Neural progenitor cell (in vitro differentiated cells): ENCODE data around the gene WDR70. TPM values are rescaled to one million over a fixed set of nuclear protein-coding genes. Genes with fewer than 3 reads are reported as not detected.

Source experiments
- DNase-seq: peaks from one replicate; pipeline ENCODE4 v3.0.0-alpha.2; 2016; ENCODE audit warnings: low spot score
- H2AFZ ChIP-seq: fragments of 200-600 bp; sonication (generic); replicated peaks from 2 replicates; pipeline ENCODE4 v1.6.1; 2016; ENCODE audit warnings: antibody characterized with exemption
- H3F3A ChIP-seq: fragments of 200-600 bp; sonication (generic); 2 replicates; pipeline ENCODE4 v1.6.1; 2016; ENCODE audit warnings: antibody characterized with exemption, low read depth
- H3K27ac ChIP-seq: fragments of 200-600 bp; sonication (generic); 2 replicates; pipeline ENCODE4 v1.5.1; 2016; ENCODE audit warnings: mild to moderate bottlenecking
- H3K27me3 ChIP-seq: fragments of 200-600 bp; sonication (generic); 2 replicates; pipeline ENCODE4 v1.6.1; 2016; ENCODE audit warnings: mild to moderate bottlenecking, moderate library complexity
- H3K36me3 ChIP-seq: fragments of 200-600 bp; sonication (generic); 2 replicates; pipeline ENCODE4 v1.5.1; 2016
- H3K4me1 ChIP-seq: fragments of 200-600 bp; sonication (generic); 2 replicates; pipeline ENCODE4 v1.6.1; 2016; ENCODE audit warnings: mixed run types
- H3K4me2 ChIP-seq: fragments of 200-600 bp; sonication (generic); 2 replicates; pipeline ENCODE4 v1.6.1; 2016
- H3K4me3 ChIP-seq: fragments of 200-600 bp; sonication (generic); 2 replicates; pipeline ENCODE4 v1.5.1; 2016
- H3K79me2 ChIP-seq: fragments of 200-600 bp; sonication (generic); 2 replicates; pipeline ENCODE4 v1.6.1; 2016; ENCODE audit warnings: low read depth
- H3K9ac ChIP-seq: fragments of 200-600 bp; sonication (generic); 2 replicates; pipeline ENCODE4 v1.6.1; 2016
- H3K9me3 ChIP-seq: fragments of 200-600 bp; sonication (generic); 2 replicates; pipeline ENCODE4 v1.5.1; 2016; ENCODE audit warnings: low read depth
- H4K20me1 ChIP-seq: fragments of 200-600 bp; sonication (generic); 2 replicates; pipeline ENCODE4 v1.6.1; 2016; ENCODE audit warnings: low read depth
- H3K27ac Mint-ChIP-seq: 3 replicates; pipeline ENCODE4 v1.8.0; 2021; ENCODE audit warnings: mixed read lengths
- H3K27me3 Mint-ChIP-seq: 2 replicates; pipeline ENCODE4 v1.8.0; 2022; ENCODE audit warnings: low read depth, mild to moderate bottlenecking, inconsistent platforms, moderate library complexity, mixed read lengths; ENCODE audit not compliant: insufficient read depth
- H3K36me3 Mint-ChIP-seq: 3 replicates; pipeline ENCODE4 v1.8.0; 2021; ENCODE audit warnings: mixed read lengths
- H3K4me1 Mint-ChIP-seq: 3 replicates; pipeline ENCODE4 v1.8.0; 2021; ENCODE audit warnings: mixed read lengths
- H3K4me3 Mint-ChIP-seq: 3 replicates; pipeline ENCODE4 v1.8.0; 2021; ENCODE audit warnings: mild to moderate bottlenecking, moderate library complexity, mixed read lengths
- H3K9me3 Mint-ChIP-seq: 3 replicates; pipeline ENCODE4 v1.8.0; 2020; ENCODE audit warnings: mixed read lengths
- CTCF ChIP-seq: fragments of 200-600 bp; sonication (generic); IDR thresholded peaks from 2 replicates; pipeline ENCODE4 v1.5.1; 2017; ENCODE audit warnings: antibody characterized with exemption, mild to moderate bottlenecking
- EZH2 ChIP-seq: fragments of 200-600 bp; sonication (generic); IDR thresholded peaks from 2 replicates; pipeline ENCODE4 v1.6.1; 2017; ENCODE audit warnings: antibody characterized with exemption, mild to moderate bottlenecking, moderate library complexity
- EZH2phosphoT487 ChIP-seq: fragments of 200-600 bp; sonication (generic); IDR thresholded peaks from 2 replicates; pipeline ENCODE4 v1.6.1; 2017; ENCODE audit warnings: antibody characterized with exemption
- total RNA-seq: library from RNA; depleted of rRNA; stranded (reverse); fragments of >200 nt; gene quantifications from 2 replicates; pipeline ENCODE4 v1.2.3, GENCODE V29; 2015; ENCODE audit warnings: low replicate concordance

The WDR70 gene
- total RNA-seq, 1 donor from 2014 or later = 46.2 TPM

DNA sequence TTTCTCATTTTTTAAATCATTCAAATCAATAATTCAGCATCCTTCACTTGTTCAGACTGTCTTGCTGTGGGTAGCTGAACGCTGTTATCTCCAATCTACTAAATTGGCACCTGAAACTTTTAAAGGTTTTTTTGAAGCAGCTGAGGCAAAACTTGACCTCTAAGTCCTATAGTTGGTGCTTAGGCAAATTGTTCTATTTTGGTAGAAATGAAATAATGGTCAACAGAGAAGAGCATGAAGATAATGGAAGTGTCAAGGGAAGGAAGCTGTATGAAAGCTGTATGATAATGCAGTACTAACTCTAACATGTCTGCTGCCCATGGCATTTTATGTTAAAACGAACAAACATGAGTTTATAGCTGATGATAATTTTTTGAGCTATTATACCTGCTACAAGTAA lies 322.8 kb downstream of the WDR70 start:
- H3K9me3 ChIP-seq = no peaks in the 10 kb centered on the region
- no peaks in the 10 kb centered on the region for H3K9me3 Mint-ChIP-seq

DNA sequence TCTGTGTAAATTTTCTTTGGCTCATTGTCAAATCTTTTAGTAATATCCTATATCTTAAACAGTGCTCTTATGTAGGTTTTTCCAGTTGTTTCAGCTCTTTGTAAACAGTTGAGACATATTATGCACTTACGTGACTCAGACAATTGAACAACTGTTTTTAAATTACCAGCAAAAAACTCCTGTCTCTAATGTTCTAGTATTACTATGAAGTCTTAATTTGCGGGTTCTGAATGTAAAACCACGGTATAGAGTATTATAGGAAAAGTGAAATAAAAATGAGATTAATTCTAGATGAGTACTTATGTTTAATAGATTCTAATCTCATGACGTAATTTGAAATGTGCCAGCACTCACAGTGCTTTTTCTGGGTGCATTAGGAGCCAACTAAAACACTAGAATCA lies 324.7 kb downstream of the WDR70 start:
- H3K9me3 Mint-ChIP-seq = no peaks in the 10 kb centered on the region
- no peak overlapping the region for H3K4me3 ChIP-seq
- H3K4me1 Mint-ChIP-seq = no peaks in the 10 kb centered on the region
- no peak for DNase-seq
- H3K4me2 ChIP-seq = no peak overlapping the region
- H3K9me3 ChIP-seq = no peaks in the 10 kb centered on the region
- no peaks in the 10 kb centered on the region for H3K27me3 ChIP-seq
- H4K20me1 ChIP-seq = no peaks in the 10 kb centered on the region
- H3K27ac ChIP-seq = no peak overlapping the region
- TF ChIP-seq CTCF = no peak
- TF ChIP-seq EZH2 = no peak
- TF ChIP-seq EZH2phosphoT487 = no peak
- H3K36me3 ChIP-seq = no peaks in the 10 kb centered on the region
- no peaks in the 10 kb centered on the region for H3K4me1 ChIP-seq
- no peak overlapping the region for H2AFZ ChIP-seq
- H3K9ac ChIP-seq = no peak overlapping the region
- no peaks in the 10 kb centered on the region for H3K79me2 ChIP-seq
- H3F3A ChIP-seq = no peaks in the 10 kb centered on the region
- H3K27me3 Mint-ChIP-seq = no peaks in the 10 kb centered on the region
- no peak overlapping the region for H3K4me3 Mint-ChIP-seq
- no peaks in the 10 kb centered on the region for H3K36me3 Mint-ChIP-seq
- no peak overlapping the region for H3K27ac Mint-ChIP-seq

More for the DNA sequence above, 322.8 kb downstream of the WDR70 start:
- Mint-ChIP-seq H3K36me3 (no peaks in the 10 kb centered on the region), H3K27me3 (no peaks in the 10 kb centered on the region), H3K4me1 (no peaks in the 10 kb centered on the region), H3K27ac (no peak overlapping the region), H3K4me3 (no peak overlapping the region)
- Histone ChIP-seq H3K4me2 (no peak overlapping the region), H3F3A (no peaks in the 10 kb centered on the region), H4K20me1 (no peaks in the 10 kb centered on the region), H3K36me3 (no peaks in the 10 kb centered on the region), H3K27ac (no peak overlapping the region), H3K4me3 (no peak overlapping the region), H3K79me2 (no peaks in the 10 kb centered on the region), H3K9ac (no peak overlapping the region), H3K27me3 (no peaks in the 10 kb centered on the region), H3K4me1 (no peaks in the 10 kb centered on the region), H2AFZ (no peak overlapping the region)
- no peak for DNase-seq
- TF ChIP-seq CTCF (no peak), EZH2 (no peak), EZH2phosphoT487 (no peak)

- H3K36me3 ChIP-seq = no peaks in the 10 kb centered on the region
- Mint-ChIP-seq H3K4me3 (no peak overlapping the region), H3K9me3 (no peaks in the 10 kb centered on the region), H3K4me1 (no peaks in the 10 kb centered on the region), H3K27me3 (no peaks in the 10 kb centered on the region), H3K36me3 (no peaks in the 10 kb centered on the region), H3K27ac (no peak overlapping the region)
- DNase-seq = no peak
- no peaks in the 10 kb centered on the region for H4K20me1 ChIP-seq
- no peak overlapping the region for H3K9ac ChIP-seq
- H3K27ac ChIP-seq = no peak overlapping the region
- no peaks in the 10 kb centered on the region for H3K4me1 ChIP-seq
- no peaks in the 10 kb centered on the region for H3K9me3 ChIP-seq
- no peaks in the 10 kb centered on the region for H3F3A ChIP-seq
- no peaks in the 10 kb centered on the region for H3K27me3 ChIP-seq
- H3K79me2 ChIP-seq = no peaks in the 10 kb centered on the region
- no peak overlapping the region for H2AFZ ChIP-seq
- no peak overlapping the region for H3K4me3 ChIP-seq
- H3K4me2 ChIP-seq = no peak overlapping the region
- TF ChIP-seq EZH2phosphoT487 (no peak), CTCF (no peak), EZH2 (no peak)
Measured at GRCh38 chr5:37704406-37704805, 325.3 kb downstream of the WDR70 start.
